Body of pancreas (tissue), 4 donors: ENCODE measurements around the gene ASF1B.

Experiments
- POLR2A ChIP-seq, 3 donors: fragments of 450-650 bp; IDR thresholded peaks; one replicate each; pipeline ENCODE4 v1.6.1; 2016; ENCODE audit warnings: antibody characterized with exemption in 3 of 3, mild to moderate bottlenecking in 2 of 3
- TF ChIP-seq, protein P1 (sequence below), 7 experiments: fragments of 450-650 bp in 4 of 7; fragments of 200-600 bp in 3 of 7; sonication (generic) in 3 of 7; IDR thresholded peaks; one replicate each; pipeline ENCODE4 v1.5.1; 2016 to 2019; ENCODE audit warnings: antibody characterized with exemption in 7 of 7

GRCh38 chr19:14070268-14071050 lies 65.9 kb downstream of the ASF1B start:
- TF ChIP-seq, protein P1, sequence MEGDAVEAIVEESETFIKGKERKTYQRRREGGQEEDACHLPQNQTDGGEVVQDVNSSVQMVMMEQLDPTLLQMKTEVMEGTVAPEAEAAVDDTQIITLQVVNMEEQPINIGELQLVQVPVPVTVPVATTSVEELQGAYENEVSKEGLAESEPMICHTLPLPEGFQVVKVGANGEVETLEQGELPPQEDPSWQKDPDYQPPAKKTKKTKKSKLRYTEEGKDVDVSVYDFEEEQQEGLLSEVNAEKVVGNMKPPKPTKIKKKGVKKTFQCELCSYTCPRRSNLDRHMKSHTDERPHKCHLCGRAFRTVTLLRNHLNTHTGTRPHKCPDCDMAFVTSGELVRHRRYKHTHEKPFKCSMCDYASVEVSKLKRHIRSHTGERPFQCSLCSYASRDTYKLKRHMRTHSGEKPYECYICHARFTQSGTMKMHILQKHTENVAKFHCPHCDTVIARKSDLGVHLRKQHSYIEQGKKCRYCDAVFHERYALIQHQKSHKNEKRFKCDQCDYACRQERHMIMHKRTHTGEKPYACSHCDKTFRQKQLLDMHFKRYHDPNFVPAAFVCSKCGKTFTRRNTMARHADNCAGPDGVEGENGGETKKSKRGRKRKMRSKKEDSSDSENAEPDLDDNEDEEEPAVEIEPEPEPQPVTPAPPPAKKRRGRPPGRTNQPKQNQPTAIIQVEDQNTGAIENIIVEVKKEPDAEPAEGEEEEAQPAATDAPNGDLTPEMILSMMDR (IDR thresholded peaks at IDR 0.05): no peak
- TF ChIP-seq POLR2A (IDR thresholded peaks at IDR 0.05): no peak
